ENCODE data around the gene CALCOCO1.
A peak's percentile ranks its signal among the peaks of the same experiment; 100 is the strongest.

Gene CALCOCO1

GRCh38 chr12:53751336-53752191, 24.3 kb upstream of the CALCOCO1 start, which contains the start of gene CISTR:
Gene CISTR, minus strand, starts transcription at chr12:53751979.
- peak; percentile 66 for DNase-seq

GRCh38 chr12:53750812-53751335, 23.6 kb upstream of the CALCOCO1 start:
- peak; percentile 69 for DNase-seq

- DNase-seq = peak; percentile 52
Measured at GRCh38 chr12:53749986-53750811, 22.9 kb upstream of the CALCOCO1 start.

- no peak for DNase-seq
Measured at GRCh38 chr12:53748072-53748840, 21.0 kb upstream of the CALCOCO1 start.

GRCh38 chr12:53747095-53747494, 19.8 kb upstream of the CALCOCO1 start:
- no peak for DNase-seq

GRCh38 chr12:53746592-53747092, 19.4 kb upstream of the CALCOCO1 start:
- peak; percentile 97 for DNase-seq

GRCh38 chr12:53744751-53745150, 17.5 kb upstream of the CALCOCO1 start:
- no peak for DNase-seq

GRCh38 chr12:53744130-53744441, 16.8 kb upstream of the CALCOCO1 start:
- DNase-seq = no peak

- peak; percentile 89 for DNase-seq
Measured at GRCh38 chr12:53743266-53744129, 16.2 kb upstream of the CALCOCO1 start.

GRCh38 chr12:53740130-53740491, 12.9 kb upstream of the CALCOCO1 start:
- DNase-seq = no peak

GRCh38 chr12:53739214-53740129, 12.2 kb upstream of the CALCOCO1 start:
- DNase-seq = no peak

GRCh38 chr12:53738406-53739213, 11.4 kb upstream of the CALCOCO1 start:
- peak; percentile 82 for DNase-seq

GRCh38 chr12:53737951-53738405, 10.7 kb upstream of the CALCOCO1 start:
- no peak for DNase-seq

GRCh38 chr12:53737093-53737808, 10.0 kb upstream of the CALCOCO1 start:
- no peak for DNase-seq

GRCh38 chr12:53736592-53736991, 9.3 kb upstream of the CALCOCO1 start:
- DNase-seq = no peak

- DNase-seq = no peak
Measured at GRCh38 chr12:53735556-53735955, 8.3 kb upstream of the CALCOCO1 start.

- no peak for DNase-seq
Measured at GRCh38 chr12:53734425-53734824, 7.2 kb upstream of the CALCOCO1 start.

GRCh38 chr12:53733807-53734200, 6.6 kb upstream of the CALCOCO1 start:
- DNase-seq = no peak
